ENCODE data around the gene NT5DC1.

Gene NT5DC1

DNA sequence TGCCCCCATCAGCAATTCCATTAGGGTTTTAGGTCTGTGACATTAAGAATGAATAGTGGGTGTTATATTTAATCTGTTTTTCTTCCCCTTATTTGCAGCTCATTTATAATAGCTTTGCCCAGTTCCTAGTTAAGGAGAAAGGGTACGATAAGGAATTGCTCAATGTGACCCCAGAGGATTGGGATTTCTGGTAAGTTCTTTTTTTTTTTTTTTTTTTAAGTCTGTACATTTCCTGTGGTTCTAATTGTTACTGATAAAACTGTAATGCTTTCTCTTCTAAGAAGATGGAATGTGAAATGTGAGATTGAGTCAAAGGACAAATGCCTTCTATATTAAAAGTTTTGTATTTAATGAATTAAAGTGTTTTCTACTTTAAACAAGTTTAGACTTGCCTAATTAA lies 5.5 kb downstream of the NT5DC1 start:
- Histone ChIP-seq H3K4me1 (ENCODE audit: insufficient read depth, low read length, poor library complexity, severe bottlenecking) (peaks cover 33% of the 10 kb centered on the region), H3K9me2 (replicated peaks; ENCODE audit: low read depth, low read length) (no peaks in the 10 kb centered on the region), H2AFZ (ENCODE audit: low read length) (no peak overlapping the region), H3K36me3 (ENCODE audit: insufficient read depth, low read length) (peaks cover 10% of the 10 kb centered on the region; the same call in 1 of the 2 replicates), H3F3A (ENCODE audit: low read depth) (no peaks in the 10 kb centered on the region), H3K79me2 (ENCODE audit: insufficient read depth, low read length) (no peaks in the 10 kb centered on the region), H3K4me2 (ENCODE audit: low read depth, low read length, poor library complexity, severe bottlenecking) (peak overlapping the region; percentile 28), H3K27me3 (ENCODE audit: insufficient read depth, low read length, poor library complexity, severe bottlenecking) (no peaks in the 10 kb centered on the region), H3K4me3 (ENCODE audit: low read length, poor library complexity, severe bottlenecking) (no peak overlapping the region), H4K20me1 (ENCODE audit: insufficient read depth, low read length, poor library complexity, severe bottlenecking) (no peaks in the 10 kb centered on the region), H3K9ac (ENCODE audit: low read depth, low read length, poor library complexity, severe bottlenecking) (peak overlapping the region; percentile 18), H3K9me3 (ENCODE audit: insufficient read depth, low read depth, low read length) (no peaks in the 10 kb centered on the region)
- TF ChIP-seq, protein P1, sequence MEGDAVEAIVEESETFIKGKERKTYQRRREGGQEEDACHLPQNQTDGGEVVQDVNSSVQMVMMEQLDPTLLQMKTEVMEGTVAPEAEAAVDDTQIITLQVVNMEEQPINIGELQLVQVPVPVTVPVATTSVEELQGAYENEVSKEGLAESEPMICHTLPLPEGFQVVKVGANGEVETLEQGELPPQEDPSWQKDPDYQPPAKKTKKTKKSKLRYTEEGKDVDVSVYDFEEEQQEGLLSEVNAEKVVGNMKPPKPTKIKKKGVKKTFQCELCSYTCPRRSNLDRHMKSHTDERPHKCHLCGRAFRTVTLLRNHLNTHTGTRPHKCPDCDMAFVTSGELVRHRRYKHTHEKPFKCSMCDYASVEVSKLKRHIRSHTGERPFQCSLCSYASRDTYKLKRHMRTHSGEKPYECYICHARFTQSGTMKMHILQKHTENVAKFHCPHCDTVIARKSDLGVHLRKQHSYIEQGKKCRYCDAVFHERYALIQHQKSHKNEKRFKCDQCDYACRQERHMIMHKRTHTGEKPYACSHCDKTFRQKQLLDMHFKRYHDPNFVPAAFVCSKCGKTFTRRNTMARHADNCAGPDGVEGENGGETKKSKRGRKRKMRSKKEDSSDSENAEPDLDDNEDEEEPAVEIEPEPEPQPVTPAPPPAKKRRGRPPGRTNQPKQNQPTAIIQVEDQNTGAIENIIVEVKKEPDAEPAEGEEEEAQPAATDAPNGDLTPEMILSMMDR (conservative IDR thresholded peaks at IDR 0.05; ENCODE audit: low read length) = no peak
- TF ChIP-seq EZH2phosphoT487 (IDR thresholded peaks at IDR 0.05; ENCODE audit: borderline replicate concordance) = no peak

DNA sequence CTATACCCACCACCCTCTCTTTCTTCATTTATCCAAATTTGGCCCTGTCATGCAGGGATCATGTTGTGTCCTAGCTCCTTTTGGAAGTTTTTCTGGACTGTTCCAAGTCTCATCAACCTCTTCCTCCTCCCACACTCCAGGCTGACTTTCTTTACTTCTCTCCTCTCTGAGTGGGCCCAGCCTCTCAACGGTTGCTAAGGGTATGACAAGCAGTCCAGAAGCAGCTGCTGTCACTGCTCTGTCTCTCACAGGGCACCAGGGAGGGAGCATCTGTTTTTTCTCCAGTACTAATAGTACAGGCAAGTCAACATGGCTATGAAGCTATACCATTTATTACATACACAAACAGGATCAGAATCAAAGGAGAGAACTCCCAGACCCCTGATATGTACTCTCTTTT lies 8.2 kb downstream of the NT5DC1 start:
- H3K27me3 ChIP-seq (ENCODE audit: insufficient read depth, low read length, poor library complexity, severe bottlenecking) = no peaks in the 10 kb centered on the region
- H3K36me3 ChIP-seq (ENCODE audit: insufficient read depth, low read length) = peaks cover 15% of the 10 kb centered on the region; the same call in 1 of the 2 replicates
- H3K4me1 ChIP-seq (ENCODE audit: insufficient read depth, low read length, poor library complexity, severe bottlenecking) = peaks cover 13% of the 10 kb centered on the region
- no peak overlapping the region for H3K4me3 ChIP-seq (ENCODE audit: low read length, poor library complexity, severe bottlenecking)
- H3K9ac ChIP-seq (ENCODE audit: low read depth, low read length, poor library complexity, severe bottlenecking) = no peak overlapping the region
- H3K9me3 ChIP-seq (ENCODE audit: insufficient read depth, low read depth, low read length) = no peaks in the 10 kb centered on the region
- no peak overlapping the region for H2AFZ ChIP-seq (ENCODE audit: low read length)
- TF ChIP-seq, protein P1 (conservative IDR thresholded peaks at IDR 0.05; ENCODE audit: low read length) = no peak
- TF ChIP-seq EZH2phosphoT487 (IDR thresholded peaks at IDR 0.05; ENCODE audit: borderline replicate concordance) = no peak
- no peaks in the 10 kb centered on the region for H3K9me2 ChIP-seq (replicated peaks; ENCODE audit: low read depth, low read length)
- no peak overlapping the region for H3K4me2 ChIP-seq (ENCODE audit: low read depth, low read length, poor library complexity, severe bottlenecking)
- no peaks in the 10 kb centered on the region for H3K79me2 ChIP-seq (ENCODE audit: insufficient read depth, low read length)
- H3F3A ChIP-seq (ENCODE audit: low read depth) = no peaks in the 10 kb centered on the region
- H4K20me1 ChIP-seq (ENCODE audit: insufficient read depth, low read length, poor library complexity, severe bottlenecking) = no peaks in the 10 kb centered on the region

DNA sequence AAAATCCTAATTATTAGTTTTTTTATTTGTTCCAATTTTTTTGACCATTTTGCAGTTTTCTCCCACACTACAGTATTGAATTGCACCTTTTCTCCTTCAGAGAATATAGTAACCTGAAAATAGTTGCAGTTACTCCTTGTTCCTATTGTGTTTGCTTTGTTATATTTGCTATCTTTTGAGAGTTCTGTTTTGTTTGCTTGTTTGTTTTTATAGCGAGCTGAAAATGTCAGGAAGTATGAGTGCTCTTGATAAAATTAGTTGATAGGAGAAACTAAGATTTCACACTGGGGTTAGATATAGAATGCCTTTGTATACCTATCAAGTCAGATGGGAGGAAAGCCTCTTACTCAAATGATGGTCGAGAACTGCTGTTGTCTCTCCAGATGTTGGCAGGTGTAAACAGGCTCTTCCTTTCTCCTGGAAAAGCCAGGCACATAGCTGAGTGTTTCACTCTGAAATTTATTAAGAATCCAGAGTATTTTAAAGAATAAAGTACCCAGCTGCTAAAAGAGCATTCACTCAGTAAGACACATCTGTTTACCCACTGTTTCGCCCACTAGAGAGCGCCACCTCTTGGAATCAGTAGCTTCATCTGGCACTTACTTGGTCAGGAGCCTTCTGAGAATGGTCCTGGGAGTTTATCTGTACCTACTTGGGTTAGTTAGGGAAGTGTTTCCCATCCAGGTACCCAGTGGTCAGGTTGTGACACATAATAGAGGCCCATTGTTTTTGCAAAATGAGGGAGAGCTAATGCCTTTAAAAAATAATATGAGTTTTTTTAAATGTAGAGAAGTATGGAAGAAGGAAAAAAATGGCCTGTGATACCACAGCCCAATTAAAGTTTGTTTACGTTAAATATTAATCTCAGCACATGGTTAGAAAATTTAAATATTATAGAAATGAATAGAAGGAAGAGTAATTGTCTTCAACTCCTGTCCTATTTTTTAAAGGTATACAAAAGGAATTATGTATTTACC lies 11.2 kb downstream of the NT5DC1 start:
- Histone ChIP-seq H2AFZ (ENCODE audit: low read length) (no peak overlapping the region), H3K9me3 (ENCODE audit: insufficient read depth, low read depth, low read length) (no peaks in the 10 kb centered on the region), H3K36me3 (ENCODE audit: insufficient read depth, low read length) (peaks cover 22% of the 10 kb centered on the region; the same call in 1 of the 2 replicates), H3K4me2 (ENCODE audit: low read depth, low read length, poor library complexity, severe bottlenecking) (no peak overlapping the region), H4K20me1 (ENCODE audit: insufficient read depth, low read length, poor library complexity, severe bottlenecking) (no peaks in the 10 kb centered on the region), H3F3A (ENCODE audit: low read depth) (no peaks in the 10 kb centered on the region), H3K79me2 (ENCODE audit: insufficient read depth, low read length) (no peaks in the 10 kb centered on the region), H3K4me1 (ENCODE audit: insufficient read depth, low read length, poor library complexity, severe bottlenecking) (no peaks in the 10 kb centered on the region), H3K9ac (ENCODE audit: low read depth, low read length, poor library complexity, severe bottlenecking) (no peak overlapping the region), H3K4me3 (ENCODE audit: low read length, poor library complexity, severe bottlenecking) (no peak overlapping the region), H3K9me2 (replicated peaks; ENCODE audit: low read depth, low read length) (no peaks in the 10 kb centered on the region), H3K27me3 (ENCODE audit: insufficient read depth, low read length, poor library complexity, severe bottlenecking) (no peaks in the 10 kb centered on the region)
- TF ChIP-seq EZH2phosphoT487 (IDR thresholded peaks at IDR 0.05; ENCODE audit: borderline replicate concordance) = no peak
- TF ChIP-seq, protein P1 (conservative IDR thresholded peaks at IDR 0.05; ENCODE audit: low read length) = peak; percentile 89

Data from Loucy (cell line).